IMR-90 (cell line): ENCODE results near the gene SPATA16. TPM values are rescaled to one million over a fixed set of nuclear protein-coding genes. Genes with fewer than 3 reads are reported as not detected.

ENCODE experiments used
- ATAC-seq: fragments of 200-7000 bp; cut with Tn5 transposase; 2 replicates; pipeline ENCODE4 v1.9.1; 2020; ENCODE audit warnings: low read depth, mild to moderate bottlenecking, moderate library complexity
- BruUV-seq: library from RNA; stranded (reverse); fragments of 400-500 nt; replicated peaks from 2 replicates; lab custom pipeline; 2021; lab: Mats Ljungman, UMichigan
- CTCF ChIA-PET: fragments of 300-600 bp; formaldehyde crosslinking; extraction: SDS; loops from one replicate; lab custom pipeline; 2021; ENCODE audit warnings: antibody characterized with exemption; lab: Yijun Ruan, JAX
- POLR2A ChIA-PET: fragments of 300-600 bp; sonication (Branson Sonifier 250); formaldehyde crosslinking; loops from one replicate; lab custom pipeline; 2022; ENCODE audit warnings: antibody characterized with exemption; ENCODE audit not compliant: unreplicated experiment; lab: Charles Lee
- DNase-seq: peaks from one replicate; pipeline ENCODE4 v3.0.0; 2013
- H2AFZ ChIP-seq: replicated peaks from 2 replicates; pipeline ENCODE3; 2013; ENCODE audit warnings: low read length, mild to moderate bottlenecking; ENCODE audit not compliant: poor library complexity
- H2AK5ac ChIP-seq: 2 replicates; pipeline ENCODE4 v1.6.1; 2013; ENCODE audit warnings: low read depth, low read length, inconsistent platforms
- H2AK9ac ChIP-seq: replicated peaks from 2 replicates; pipeline ENCODE3; 2013; ENCODE audit warnings: mild to moderate bottlenecking, low read depth, low read length, moderate library complexity; ENCODE audit not compliant: poor library complexity
- H2BK120ac ChIP-seq: 2 replicates; pipeline ENCODE4 v1.6.1; 2013; ENCODE audit warnings: low read depth, low read length, inconsistent platforms
- H2BK15ac ChIP-seq: 3 replicates; pipeline ENCODE4 v1.6.1; 2013; ENCODE audit warnings: low read depth, low read length, inconsistent platforms
- H2BK20ac ChIP-seq: 2 replicates; pipeline ENCODE4 v1.6.1; 2013; ENCODE audit warnings: low read depth, mild to moderate bottlenecking, inconsistent platforms, low read length, moderate library complexity
- H2BK5ac ChIP-seq: 2 replicates; pipeline ENCODE4 v1.6.1; 2013; ENCODE audit warnings: mild to moderate bottlenecking, low read depth, low read length, inconsistent platforms; ENCODE audit not compliant: poor library complexity, severe bottlenecking
- H3K14ac ChIP-seq: replicated peaks from 2 replicates; pipeline ENCODE4 v1.6.1; 2013; ENCODE audit warnings: low read depth, low read length, inconsistent platforms
- H3K18ac ChIP-seq: 2 replicates; pipeline ENCODE4 v1.6.1; 2013; ENCODE audit warnings: low read depth, low read length, control low read depth
- H3K23ac ChIP-seq: 2 replicates; pipeline ENCODE4 v1.6.1; 2013; ENCODE audit warnings: low read depth, low read length, inconsistent platforms
- H3K27ac ChIP-seq: 2 replicates; pipeline ENCODE4 v1.5.1; 2013; ENCODE audit warnings: mild to moderate bottlenecking, control low read depth, low read length; ENCODE audit not compliant: insufficient read depth
- H3K27me3 ChIP-seq: 2 replicates; pipeline ENCODE4 v1.6.1; 2013; ENCODE audit warnings: low read length; ENCODE audit not compliant: control insufficient read depth, insufficient read depth
- H3K36me3 ChIP-seq: 2 replicates; pipeline ENCODE4 v1.6.1; 2013; ENCODE audit warnings: low read length, mixed read lengths; ENCODE audit not compliant: control insufficient read depth, insufficient read depth
- H3K4ac ChIP-seq: 2 replicates; pipeline ENCODE4 v1.6.1; 2013; ENCODE audit warnings: low read depth, low read length, inconsistent platforms
- H3K4me1 ChIP-seq: 2 replicates; pipeline ENCODE4 v1.6.1; 2013; ENCODE audit warnings: low read length, mixed read lengths; ENCODE audit not compliant: control insufficient read depth, insufficient read depth
- H3K4me2 ChIP-seq: 2 replicates; pipeline ENCODE4 v1.6.1; 2013; ENCODE audit warnings: low read depth, mild to moderate bottlenecking, control low read depth, low read length, moderate library complexity
- H3K4me3 ChIP-seq: 2 replicates; pipeline ENCODE4 v1.5.1; 2013; ENCODE audit warnings: low read depth, mild to moderate bottlenecking, control low read depth, low read length, moderate library complexity; ENCODE audit not compliant: insufficient read depth
- H3K56ac ChIP-seq: 2 replicates; pipeline ENCODE4 v1.6.1; 2013; ENCODE audit warnings: low read length, inconsistent platforms; ENCODE audit not compliant: insufficient read depth; ENCODE audit errors: extremely low read depth
- H3K79me1 ChIP-seq, 2 experiments: 2 replicates each; pipeline ENCODE4 v1.6.1; 2013; ENCODE audit warnings: low read length in 2 of 2, inconsistent platforms in 1 of 2, low read depth in 1 of 2
- H3K9ac ChIP-seq: 2 replicates; pipeline ENCODE4 v1.6.1; 2013; ENCODE audit warnings: low read depth, low read length, control low read depth
- H3K9me1 ChIP-seq: 2 replicates; pipeline ENCODE4 v1.6.1; 2013; ENCODE audit warnings: low read length, inconsistent platforms; ENCODE audit not compliant: insufficient read depth
- H3K9me3 ChIP-seq: 2 replicates; pipeline ENCODE4 v1.6.1; 2013; ENCODE audit warnings: low read length; ENCODE audit not compliant: control insufficient read depth, insufficient read depth
- H4K20me1 ChIP-seq: 2 replicates; pipeline ENCODE4 v1.6.1; 2013; ENCODE audit warnings: low read length, inconsistent platforms; ENCODE audit not compliant: insufficient read depth
- H4K5ac ChIP-seq: 2 replicates; pipeline ENCODE4 v1.6.1; 2013; ENCODE audit warnings: mild to moderate bottlenecking, low read depth, low read length, control low read depth
- H4K8ac ChIP-seq, 2 experiments: 2 replicates each; pipeline ENCODE4 v1.6.1; 2013; ENCODE audit warnings: low read depth in 2 of 2, low read length in 2 of 2, control low read depth in 1 of 2, inconsistent platforms in 1 of 2
- H4K91ac ChIP-seq: 2 replicates; pipeline ENCODE4 v1.6.1; 2013; ENCODE audit warnings: low read depth, low read length, inconsistent platforms; ENCODE audit not compliant: insufficient read depth
- BHLHE40 ChIP-seq: fragments of 150-350 bp; IDR thresholded peaks from 2 replicates; pipeline ENCODE4 v1.6.1; 2016; ENCODE audit warnings: mild to moderate bottlenecking, low read depth, low read length
- CEBPB ChIP-seq: IDR thresholded peaks from 2 replicates; pipeline ENCODE4 v1.6.1; 2012; ENCODE audit warnings: low read depth, low read length, improper control_type of control experiment
- CHD1 ChIP-seq: IDR thresholded peaks from 2 replicates; pipeline ENCODE4 v1.6.1; 2012; ENCODE audit warnings: low read depth, low read length, improper control_type of control experiment
- FOS ChIP-seq: fragments of 150-350 bp; IDR thresholded peaks from 2 replicates; pipeline ENCODE4 v1.6.1; 2016; ENCODE audit warnings: low read depth, low read length
- MAFK ChIP-seq: IDR thresholded peaks from 2 replicates; pipeline ENCODE4 v1.6.1; 2012; ENCODE audit warnings: low read depth, low read length, improper control_type of control experiment
- MAZ ChIP-seq: IDR thresholded peaks from 2 replicates; pipeline ENCODE4 v1.6.1; 2012; ENCODE audit warnings: low read depth, mild to moderate bottlenecking, low read length, improper control_type of control experiment, moderate library complexity, borderline replicate concordance
- MXI1 ChIP-seq: IDR thresholded peaks from 2 replicates; pipeline ENCODE4 v1.6.1; 2012; ENCODE audit warnings: low read depth, mild to moderate bottlenecking, low read length, moderate library complexity, borderline replicate concordance
- NFE2L2 ChIP-seq: fragments of 150-350 bp; IDR thresholded peaks from 2 replicates; pipeline ENCODE4 v1.6.1; 2016; ENCODE audit warnings: low read depth, mild to moderate bottlenecking, low read length
- POLR2A ChIP-seq: IDR thresholded peaks from 2 replicates; pipeline ENCODE4 v1.6.1; 2012; ENCODE audit warnings: mild to moderate bottlenecking, low read depth, low read length
- RAD21 ChIP-seq: IDR thresholded peaks from 2 replicates; pipeline ENCODE4 v1.6.1; 2012; ENCODE audit warnings: low read length, improper control_type of control experiment
- RCOR1 ChIP-seq: IDR thresholded peaks from 2 replicates; pipeline ENCODE4 v1.6.1; 2012; ENCODE audit warnings: mild to moderate bottlenecking, low read length, improper control_type of control experiment; ENCODE audit not compliant: insufficient replicate concordance
- RFX5 ChIP-seq: IDR thresholded peaks from 2 replicates; pipeline ENCODE4 v1.8.0; 2012; ENCODE audit warnings: low read depth, mild to moderate bottlenecking, low read length, moderate library complexity
- SMC3 ChIP-seq: fragments of 150-350 bp; IDR thresholded peaks from 2 replicates; pipeline ENCODE4 v1.6.1; 2016; ENCODE audit warnings: low read depth, mild to moderate bottlenecking, antibody characterized with exemption, low read length, moderate library complexity
- WGBS, 2 experiments: methylation state at CpG; one replicate each; pipeline versions ENCODE4 v1.1.5 to v1.1.7; 2013; ENCODE audit warnings: missing lambda C conversion rate in 2 of 2; ENCODE audit not compliant: insufficient read length in 1 of 2; ENCODE audit errors: extremely low coverage in 2 of 2; 5-methylcytosine and 5-hydroxymethylcytosine counted together
- dilution Hi-C: fragments of 300-500 bp; cut with HindIII; formaldehyde crosslinking; loops from one replicate; pipeline ENCODE4 v1.14.3; 2018; ENCODE audit warnings: low sequenced_read_pairs; ENCODE audit not compliant: unreplicated experiment
- in situ Hi-C: fragments of 300-500 bp; cut with MboI; formaldehyde crosslinking; loops from 3 replicates; pipeline ENCODE4 v1.14.3; 2019; ENCODE audit warnings: low sequenced_read_pairs, inconsistent platforms, mixed read lengths
- intact Hi-C: fragments of 100-400 bp; cut with micrococcal nuclease; formaldehyde crosslinking; loops from 2 replicates; pipeline ENCODE4 v1.10.0; 2022
- polyA plus RNA-seq, 3 experiments: library from polyadenylated mRNA; depleted of rRNA; stranded (reverse); fragments of >200 nt; gene quantifications; 2 replicates each; pipeline ENCODE4 v1.2.3, GENCODE V29; 2012; ENCODE audit warnings: low replicate concordance in 1 of 3
- total RNA-seq: library from RNA; depleted of rRNA; stranded (reverse); fragments of >200 nt; gene quantifications from 2 replicates; pipeline ENCODE4 v1.2.3, GENCODE V29; 2012
- TF ChIP-seq, protein P1 (sequence below): fragments of 150-350 bp; IDR thresholded peaks from 2 replicates; pipeline ENCODE4 v1.6.1; 2017; ENCODE audit warnings: mild to moderate bottlenecking, antibody characterized with exemption, low read length, low read depth
- TF ChIP-seq, protein P2 (sequence below): fragments of 150-350 bp; IDR thresholded peaks from 2 replicates; pipeline ENCODE4 v1.6.1; 2016; ENCODE audit warnings: low read depth, mild to moderate bottlenecking, low read length, moderate library complexity, borderline replicate concordance

The SPATA16 gene
- total and polyA plus RNA-seq, 2 of the 4 experiments (the other 2 are of a cell fraction), result not detected

DNA sequence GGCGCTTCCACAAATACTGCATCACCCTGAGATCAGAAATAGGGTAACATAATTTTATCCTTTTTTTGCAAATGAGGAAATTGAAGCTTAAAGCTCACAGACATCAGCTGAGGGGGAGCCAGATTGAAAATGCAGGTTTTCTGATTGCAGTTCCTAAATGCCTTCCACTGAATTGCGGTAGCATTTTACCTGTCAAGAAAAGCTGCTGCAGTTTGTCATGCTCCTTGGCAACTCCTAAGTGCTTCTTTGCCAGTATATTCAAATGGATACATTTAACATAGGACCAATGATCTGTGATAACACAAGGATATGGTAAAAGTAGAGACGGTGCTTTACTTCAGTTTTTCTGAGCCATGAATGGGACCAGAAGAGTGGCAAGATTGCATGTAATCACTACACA, 50.5 kb downstream of the SPATA16 start:
- in situ Hi-C loops, result no loop called here

More for the DNA sequence above, 50.5 kb downstream of the SPATA16 start:
- no peak for ATAC-seq
- Histone ChIP-seq H4K91ac (no peak overlapping the region), H3K23ac (no peak overlapping the region), H3K56ac (no peak overlapping the region), H2BK15ac (no peak overlapping the region), H3K36me3 (no peaks in the 10 kb centered on the region), H4K20me1 (no peaks in the 10 kb centered on the region), H3K14ac (no peak overlapping the region), H3K9me1 (no peaks in the 10 kb centered on the region), H2AK5ac (no peak overlapping the region), H2BK5ac (no peak overlapping the region), H3K4me2 (no peak overlapping the region), H4K5ac (no peak overlapping the region), H3K27ac (no peak overlapping the region), H2BK20ac (no peak overlapping the region), H3K9ac (no peak overlapping the region), H3K18ac (no peak overlapping the region), H2AFZ (no peak overlapping the region), H3K9me3 (no peaks in the 10 kb centered on the region), H3K4me3 (no peak overlapping the region), H3K79me1 (no peaks in the 10 kb centered on the region), H2AK9ac (no peak overlapping the region), H3K4ac (no peak overlapping the region), H2BK120ac (no peak overlapping the region), H3K4me1 (no peaks in the 10 kb centered on the region), H3K27me3 (no peaks in the 10 kb centered on the region), H4K8ac (no peak overlapping the region)
- intact Hi-C loops (no loop called here), dilution Hi-C loops (no loop called here)
- no CpG with 5 or more reads among the region's 3 CpGs for WGBS, 2 experiments
- POLR2A ChIA-PET, result no interaction called here
- CTCF ChIA-PET, result no interaction called here
- TF ChIP-seq NFE2L2 (no peak), RAD21 (no peak), RCOR1 (no peak), SMC3 (no peak), MAZ (no peak), RFX5 (no peak), CHD1 (no peak), BHLHE40 (no peak), MAFK (no peak), MXI1 (no peak), POLR2A (no peak), FOS (no peak), CEBPB (no peak)
- TF ChIP-seq, protein P1, sequence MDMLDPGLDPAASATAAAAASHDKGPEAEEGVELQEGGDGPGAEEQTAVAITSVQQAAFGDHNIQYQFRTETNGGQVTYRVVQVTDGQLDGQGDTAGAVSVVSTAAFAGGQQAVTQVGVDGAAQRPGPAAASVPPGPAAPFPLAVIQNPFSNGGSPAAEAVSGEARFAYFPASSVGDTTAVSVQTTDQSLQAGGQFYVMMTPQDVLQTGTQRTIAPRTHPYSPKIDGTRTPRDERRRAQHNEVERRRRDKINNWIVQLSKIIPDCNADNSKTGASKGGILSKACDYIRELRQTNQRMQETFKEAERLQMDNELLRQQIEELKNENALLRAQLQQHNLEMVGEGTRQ, result no peak
- TF ChIP-seq, protein P2, sequence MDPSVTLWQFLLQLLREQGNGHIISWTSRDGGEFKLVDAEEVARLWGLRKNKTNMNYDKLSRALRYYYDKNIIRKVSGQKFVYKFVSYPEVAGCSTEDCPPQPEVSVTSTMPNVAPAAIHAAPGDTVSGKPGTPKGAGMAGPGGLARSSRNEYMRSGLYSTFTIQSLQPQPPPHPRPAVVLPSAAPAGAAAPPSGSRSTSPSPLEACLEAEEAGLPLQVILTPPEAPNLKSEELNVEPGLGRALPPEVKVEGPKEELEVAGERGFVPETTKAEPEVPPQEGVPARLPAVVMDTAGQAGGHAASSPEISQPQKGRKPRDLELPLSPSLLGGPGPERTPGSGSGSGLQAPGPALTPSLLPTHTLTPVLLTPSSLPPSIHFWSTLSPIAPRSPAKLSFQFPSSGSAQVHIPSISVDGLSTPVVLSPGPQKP, result no peak
- no TSS peak for BruUV-seq
- no peak for DNase-seq
